GM18505 (cell line): ENCODE measurements around the gene IMMP2L.
"Not testable (repeated sequence)": the region's sequence is repeated elsewhere in the genome, so short reads cannot be mapped to it uniquely, and the experiment has no call there.

ENCODE experiments used
- ATAC-seq: cut with Tn5 transposase; IDR thresholded peaks from one replicate; pipeline ENCODE4 v1.9.1; 2021; ENCODE audit not compliant: unreplicated experiment
- POLR2A ChIP-seq: IDR thresholded peaks from 4 replicates; pipeline ENCODE4 v1.6.1; 2011; ENCODE audit warnings: borderline replicate concordance; ENCODE audit not compliant: insufficient read depth, insufficient read length; ENCODE audit errors: extremely low read depth

The IMMP2L gene

GRCh38 chr7:111268941-111269340, 293.4 kb downstream of the IMMP2L start:
- ATAC-seq, result no peak
- no peak for TF ChIP-seq POLR2A

GRCh38 chr7:111266613-111267012, 295.7 kb downstream of the IMMP2L start:
- ATAC-seq, result no peak

GRCh38 chr7:111265394-111265793, 296.9 kb downstream of the IMMP2L start:
- ATAC-seq, result no peak
- no peak for TF ChIP-seq POLR2A

More at GRCh38 chr7:111266613-111267012, 295.7 kb downstream of the IMMP2L start:
- no peak for TF ChIP-seq POLR2A

GRCh38 chr7:111264981-111265380, 297.3 kb downstream of the IMMP2L start:
- no peak for ATAC-seq

GRCh38 chr7:111264111-111264868, 298.0 kb downstream of the IMMP2L start:
- no peak for TF ChIP-seq POLR2A
- ATAC-seq, result no peak

More at GRCh38 chr7:111264981-111265380, 297.3 kb downstream of the IMMP2L start:
- no peak for TF ChIP-seq POLR2A

- ATAC-seq, result no peak
- TF ChIP-seq POLR2A, result no peak
Measured at GRCh38 chr7:111262293-111263116, 299.8 kb downstream of the IMMP2L start.

- no peak for TF ChIP-seq POLR2A
Measured at GRCh38 chr7:111261496-111261895, 300.8 kb downstream of the IMMP2L start.

GRCh38 chr7:111259991-111260390, 302.3 kb downstream of the IMMP2L start:
- no peak for ATAC-seq
- TF ChIP-seq POLR2A, result no peak

More at GRCh38 chr7:111261496-111261895, 300.8 kb downstream of the IMMP2L start:
- ATAC-seq, result no peak

- no peak for TF ChIP-seq POLR2A
- no peak for ATAC-seq
Measured at GRCh38 chr7:111256391-111256790, 305.9 kb downstream of the IMMP2L start.

- no peak for ATAC-seq
- TF ChIP-seq POLR2A, result no peak
Measured at GRCh38 chr7:111255576-111255975, 306.7 kb downstream of the IMMP2L start.

- ATAC-seq, result not testable (repeated sequence)
Measured at GRCh38 chr7:111251365-111251764, 310.9 kb downstream of the IMMP2L start.

- ATAC-seq, result not testable (repeated sequence)
Measured at GRCh38 chr7:111249807-111250206, 312.5 kb downstream of the IMMP2L start.

- TF ChIP-seq POLR2A, result no peak
- ATAC-seq, result no peak
Measured at GRCh38 chr7:111242141-111242755, 320.0 kb downstream of the IMMP2L start.

GRCh38 chr7:111240371-111240770, 321.9 kb downstream of the IMMP2L start:
- no peak for TF ChIP-seq POLR2A
- ATAC-seq, result peak; percentile 63

- ATAC-seq, result no peak
Measured at GRCh38 chr7:111239437-111239836, 322.9 kb downstream of the IMMP2L start.

More at GRCh38 chr7:111239437-111239836, 322.9 kb downstream of the IMMP2L start:
- no peak for TF ChIP-seq POLR2A
